Gastrocnemius medialis (tissue), 4 donors: Measurements from ENCODE around the gene VSX2. TPM values are rescaled to one million over a fixed set of nuclear protein-coding genes. Genes with fewer than 3 reads are reported as not detected.

Source experiments
- ATAC-seq, 2 donors: fragments of 150-250 bp; one replicate each; pipeline ENCODE4 v1.9.1; 2016
- DNase-seq, 2 donors: peaks; one replicate each; pipeline ENCODE4 v3.0.0-alpha.2; 2019
- H3K27ac ChIP-seq, 4 donors: fragments of 200-600 bp; sonication (generic); 1 replicate in 1 of 4; 2 replicates in 3 of 4; pipeline ENCODE4 v1.5.1; 2016 to 2018; ENCODE audit warnings: mild to moderate bottlenecking in 2 of 4, moderate library complexity in 1 of 4
- H3K27me3 ChIP-seq, 3 donors: fragments of 200-600 bp; sonication (generic) in 2 of 3; 1 replicate in 1 of 3; 2 replicates in 2 of 3; pipeline versions ENCODE4 v1.5.1 to v1.6.0; 2016 to 2019; ENCODE audit warnings: mild to moderate bottlenecking in 1 of 3, moderate library complexity in 1 of 3
- H3K36me3 ChIP-seq, 2 donors: fragments of 200-600 bp; sonication (generic) in 1 of 2; one replicate each; pipeline ENCODE4 v1.5.1; 2017 to 2018
- H3K4me1 ChIP-seq, 2 donors: fragments of 200-600 bp; sonication (generic) in 1 of 2; one replicate each; pipeline ENCODE4 v1.5.1; 2016 to 2017; ENCODE audit warnings: mild to moderate bottlenecking in 2 of 2
- H3K4me3 ChIP-seq, 4 donors: fragments of 200-600 bp; sonication (generic) in 3 of 4; 1 replicate in 1 of 4; 2 replicates in 3 of 4; pipeline ENCODE4 v1.5.1; 2016 to 2019; ENCODE audit warnings: mild to moderate bottlenecking in 2 of 4
- H3K9me3 ChIP-seq, 3 donors: fragments of 200-600 bp; sonication (generic) in 2 of 3; 1 replicate in 1 of 3; 2 replicates in 2 of 3; pipeline ENCODE4 v1.5.1; 2016 to 2019
- CTCF ChIP-seq, 5 experiments: fragments of 450-650 bp in 3 of 5; fragments of 200-600 bp in 2 of 5; sonication (generic) in 2 of 5; IDR thresholded peaks in 4 of 5; conservative IDR thresholded peaks in 1 of 5; 1 replicate in 4 of 5; 2 replicates in 1 of 5; pipeline ENCODE4 v1.5.1; 2016 to 2019; ENCODE audit warnings: antibody characterized with exemption in 5 of 5, mild to moderate bottlenecking in 3 of 5, moderate library complexity in 3 of 5
- POLR2A ChIP-seq, 2 donors: fragments of 450-650 bp; IDR thresholded peaks; one replicate each; pipeline ENCODE4 v1.6.1; 2017; ENCODE audit warnings: antibody characterized with exemption in 2 of 2, mild to moderate bottlenecking in 2 of 2, moderate library complexity in 2 of 2
- in situ Hi-C, 4 donors: fragments of 200-750 bp; cut with MboI; loops; one replicate each; pipeline versions ENCODE4 v1.15.0 to v1.8.0; 2017; ENCODE audit warnings: low sequenced_read_pairs in 4 of 4
- intact Hi-C: fragments of 100-400 bp; cut with DNase I; formaldehyde crosslinking; loops from one replicate; pipeline ENCODE4 v1.15.1; 2023; ENCODE audit warnings: low total_unique reads
- total RNA-seq, 4 donors: library from RNA; depleted of rRNA; stranded (reverse); fragments of >200 nt; gene quantifications; one replicate each; pipeline versions ENCODE4 v1.1.0 to v1.2.3, GENCODE V29; 2016

VSX2 gene
- total RNA-seq, 4 donors from 2014 or later, result not detected

DNA sequence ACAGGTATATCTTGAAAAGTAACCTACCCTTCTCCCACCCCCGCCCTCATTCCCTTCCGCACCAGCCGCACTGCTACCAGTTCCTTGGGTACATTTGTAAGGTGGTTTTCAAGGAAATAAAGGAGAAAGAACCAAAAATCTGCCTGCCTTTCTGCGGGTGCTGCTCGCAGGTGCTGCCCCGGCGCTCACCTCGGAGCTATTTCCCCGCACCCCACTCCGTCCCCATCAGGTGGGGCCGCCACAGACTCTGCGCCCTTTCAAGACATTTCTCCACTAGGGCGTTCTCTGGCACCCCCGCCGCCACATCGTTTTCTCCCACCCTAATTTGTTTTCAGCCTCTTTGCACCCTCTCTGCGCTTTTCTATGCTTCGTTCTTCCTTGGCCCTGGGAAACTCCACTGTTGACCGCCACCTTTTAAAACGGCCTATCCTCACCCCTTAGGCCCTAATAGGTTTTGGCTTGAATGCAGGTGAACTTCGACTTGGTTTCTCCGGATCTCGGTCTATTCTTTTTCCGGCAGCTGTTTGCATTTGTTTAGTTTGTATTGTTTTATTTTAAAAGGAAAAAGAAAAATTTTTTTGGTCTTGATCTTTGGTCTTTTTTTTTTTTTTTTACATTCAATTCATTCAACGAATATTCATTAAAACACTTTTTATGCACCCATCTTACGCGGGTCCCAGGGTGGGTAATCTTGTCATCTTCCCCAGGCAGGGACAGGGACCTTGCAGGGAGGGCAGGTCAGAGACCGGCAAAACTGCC, 3.0 kb downstream of the VSX2 start:
- no peak overlapping the region for H3K27ac ChIP-seq
- intact Hi-C loops (no loop called here), in situ Hi-C loops (no loop called here)
- ATAC-seq (no peak), DNase-seq (no peak)
- H3K4me1 ChIP-seq, result peaks cover 12 to 22% of the 10 kb centered on the region in 2 donors
- TF ChIP-seq POLR2A (IDR thresholded peaks at IDR 0.05), result no peak
- no peak for TF ChIP-seq CTCF (IDR thresholded peaks at IDR 0.05 in 4 of 5, conservative IDR thresholded peaks at IDR 0.05 in 1 of 5)
- no peaks in the 10 kb centered on the region for H3K36me3 ChIP-seq
- H3K9me3 ChIP-seq, result no peaks in the 10 kb centered on the region
- no peak overlapping the region for H3K4me3 ChIP-seq
- H3K27me3 ChIP-seq, result peaks cover 65 to 74% (median 74%) of the 10 kb centered on the region in 3 donors

DNA sequence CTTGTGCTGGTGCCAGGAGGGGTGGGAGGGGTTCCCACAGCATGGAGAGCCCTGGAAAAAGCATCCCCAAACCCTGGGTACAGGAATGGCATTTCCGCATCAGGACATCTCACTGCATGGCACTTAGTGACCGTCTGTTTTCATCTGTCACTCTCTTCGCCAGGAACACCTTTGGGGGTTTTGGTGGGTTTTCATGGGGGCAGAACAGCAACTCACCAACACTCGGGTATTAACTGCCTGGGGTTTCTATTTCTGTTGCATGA, 3.5 kb downstream of the VSX2 start:
- in situ Hi-C loops, result no loop called here
- DNase-seq, result no peak
- TF ChIP-seq POLR2A (IDR thresholded peaks at IDR 0.05) (no peak), CTCF (IDR thresholded peaks at IDR 0.05 in 4 of 5, conservative IDR thresholded peaks at IDR 0.05 in 1 of 5) (no peak)
- no peak overlapping the region for H3K4me3 ChIP-seq
- H3K27ac ChIP-seq, result no peak overlapping the region
- no peak for ATAC-seq
- H3K9me3 ChIP-seq, result no peaks in the 10 kb centered on the region
- H3K27me3 ChIP-seq, result peaks cover 63 to 71% (median 68%) of the 10 kb centered on the region in 3 donors
- H3K4me1 ChIP-seq, result peaks cover 12 to 22% of the 10 kb centered on the region in 2 donors
- intact Hi-C loops, result no loop called here
- H3K36me3 ChIP-seq, result no peaks in the 10 kb centered on the region

- ATAC-seq, result no peak
- Histone ChIP-seq H3K9me3 (no peaks in the 10 kb centered on the region), H3K27me3 (peaks cover 60 to 67% (median 65%) of the 10 kb centered on the region in 3 donors), H3K36me3 (no peaks in the 10 kb centered on the region), H3K4me1 (peaks cover 12 to 22% of the 10 kb centered on the region in 2 donors), H3K27ac (no peak overlapping the region), H3K4me3 (no peak overlapping the region)
- in situ Hi-C loops (no loop called here), intact Hi-C loops (no loop called here)
- no peak for DNase-seq
- TF ChIP-seq CTCF (IDR thresholded peaks at IDR 0.05 in 4 of 5, conservative IDR thresholded peaks at IDR 0.05 in 1 of 5), result no peak
- TF ChIP-seq POLR2A (IDR thresholded peaks at IDR 0.05), result no peak
These were observed 3.8 kb downstream of the VSX2 start for GRCh38 chr14:74243051-74243450.

- H3K36me3 ChIP-seq, result no peaks in the 10 kb centered on the region
- peaks cover 53 to 56% (median 54%) of the 10 kb centered on the region in 3 donors for H3K27me3 ChIP-seq
- ATAC-seq (no peak), DNase-seq (no peak)
- TF ChIP-seq POLR2A (IDR thresholded peaks at IDR 0.05) (no peak), CTCF (IDR thresholded peaks at IDR 0.05 in 4 of 5, conservative IDR thresholded peaks at IDR 0.05 in 1 of 5) (no peak)
- H3K4me1 ChIP-seq, result peaks cover 12 to 22% of the 10 kb centered on the region in 2 donors
- in situ Hi-C loops, result no loop called here
- H3K4me3 ChIP-seq, result no peak overlapping the region
- no peaks in the 10 kb centered on the region for H3K9me3 ChIP-seq
- no peak overlapping the region for H3K27ac ChIP-seq
- intact Hi-C loops, result no loop called here
These were observed 4.9 kb downstream of the VSX2 start for GRCh38 chr14:74244115-74244514.

GRCh38 chr14:74245292-74245691, 6.0 kb downstream of the VSX2 start:
- ATAC-seq (no peak), DNase-seq (no peak)
- H3K27ac ChIP-seq, result no peak overlapping the region
- peaks cover 12 to 15% of the 10 kb centered on the region in 2 donors for H3K4me1 ChIP-seq
- intact Hi-C loops (no loop called here), in situ Hi-C loops (no loop called here)
- no peak overlapping the region for H3K4me3 ChIP-seq
- TF ChIP-seq CTCF (IDR thresholded peaks at IDR 0.05 in 4 of 5, conservative IDR thresholded peaks at IDR 0.05 in 1 of 5) (no peak), POLR2A (IDR thresholded peaks at IDR 0.05) (no peak)
- no peaks in the 10 kb centered on the region for H3K36me3 ChIP-seq
- H3K27me3 ChIP-seq, result peaks cover 42 to 45% (median 43%) of the 10 kb centered on the region in 3 donors
- H3K9me3 ChIP-seq, result no peaks in the 10 kb centered on the region
